ENCODE results near the gene GDPD2. TPM values are rescaled to one million over a fixed set of nuclear protein-coding genes. Genes with fewer than 3 reads are reported as not detected.
"Not testable (repeated sequence)": the region's sequence is repeated elsewhere in the genome, so short reads cannot be mapped to it uniquely, and the experiment has no call there.

Gene GDPD2, protein sequence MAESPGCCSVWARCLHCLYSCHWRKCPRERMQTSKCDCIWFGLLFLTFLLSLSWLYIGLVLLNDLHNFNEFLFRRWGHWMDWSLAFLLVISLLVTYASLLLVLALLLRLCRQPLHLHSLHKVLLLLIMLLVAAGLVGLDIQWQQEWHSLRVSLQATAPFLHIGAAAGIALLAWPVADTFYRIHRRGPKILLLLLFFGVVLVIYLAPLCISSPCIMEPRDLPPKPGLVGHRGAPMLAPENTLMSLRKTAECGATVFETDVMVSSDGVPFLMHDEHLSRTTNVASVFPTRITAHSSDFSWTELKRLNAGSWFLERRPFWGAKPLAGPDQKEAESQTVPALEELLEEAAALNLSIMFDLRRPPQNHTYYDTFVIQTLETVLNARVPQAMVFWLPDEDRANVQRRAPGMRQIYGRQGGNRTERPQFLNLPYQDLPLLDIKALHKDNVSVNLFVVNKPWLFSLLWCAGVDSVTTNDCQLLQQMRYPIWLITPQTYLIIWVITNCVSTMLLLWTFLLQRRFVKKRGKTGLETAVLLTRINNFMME
- not detected for polyA plus RNA-seq

DNA sequence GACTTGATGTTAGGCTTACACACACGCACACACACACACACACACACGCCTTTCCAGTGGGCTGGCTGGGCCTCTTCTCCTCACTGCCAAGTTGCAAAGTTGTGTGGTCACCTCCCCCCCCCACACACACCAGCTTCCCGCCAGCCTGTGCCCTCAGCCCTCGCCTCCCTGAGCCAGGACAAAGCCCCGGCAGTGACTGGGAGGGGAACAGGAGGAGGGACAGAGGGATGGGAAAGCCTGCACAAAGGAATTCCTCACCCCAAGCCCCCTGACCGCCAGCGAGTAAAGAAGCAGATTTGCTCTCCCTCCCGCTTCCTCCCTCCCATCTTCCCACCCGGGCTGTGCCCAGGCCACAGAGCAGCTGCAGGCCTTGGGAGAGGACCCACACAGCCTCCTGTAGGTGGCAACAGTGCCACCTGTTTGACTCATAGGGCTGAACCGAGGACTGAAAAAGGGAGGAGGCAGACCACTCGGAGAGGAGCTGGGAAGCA is at the start of gene GDPD2:
Gene GDPD2, plus strand, starts transcription at position 464 of the 491 bp plus-strand sequence. CDS start 1,671 bp downstream, outside the sequence.
- Mint-ChIP-seq H3K36me3 (peaks cover 1% of the 10 kb centered on the region), H3K9me3 (no peaks in the 10 kb centered on the region), H3K4me3 (no peak within 1 kb of the TSS), H3K4me1 (no peaks in the 10 kb centered on the region), H3K27me3 (no peaks in the 10 kb centered on the region), H3K27ac (no peak within 1 kb of the TSS)

DNA sequence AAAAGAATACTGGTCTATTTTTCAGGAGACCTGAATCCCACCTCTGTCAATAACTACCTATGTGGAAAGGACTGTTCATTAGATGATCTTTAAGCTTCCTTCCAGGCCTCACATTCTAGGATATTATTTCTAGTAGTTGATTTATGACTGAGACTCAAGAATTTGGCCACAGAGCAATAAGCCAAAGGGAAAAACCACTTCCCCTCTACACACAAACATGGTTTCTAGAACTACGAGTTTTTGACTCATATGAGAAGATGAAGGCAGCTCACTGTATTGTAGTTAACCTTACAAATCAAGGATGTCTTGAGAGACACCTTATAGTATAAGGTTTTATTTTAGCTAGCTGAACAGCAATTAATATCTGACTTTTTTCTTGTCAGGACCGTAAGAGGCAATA is 36.9 kb upstream of the GDPD2 start:
- no peaks in the 10 kb centered on the region for H3K4me1 Mint-ChIP-seq
- H3K27me3 Mint-ChIP-seq: no peaks in the 10 kb centered on the region
- no peak overlapping the region for H3K27ac Mint-ChIP-seq
- H3K36me3 Mint-ChIP-seq: no peaks in the 10 kb centered on the region
- H3K9me3 Mint-ChIP-seq: peaks cover 0 to 8% (median 0%) of the 10 kb centered on the region in 3 donors
- no peak overlapping the region for H3K4me3 Mint-ChIP-seq

DNA sequence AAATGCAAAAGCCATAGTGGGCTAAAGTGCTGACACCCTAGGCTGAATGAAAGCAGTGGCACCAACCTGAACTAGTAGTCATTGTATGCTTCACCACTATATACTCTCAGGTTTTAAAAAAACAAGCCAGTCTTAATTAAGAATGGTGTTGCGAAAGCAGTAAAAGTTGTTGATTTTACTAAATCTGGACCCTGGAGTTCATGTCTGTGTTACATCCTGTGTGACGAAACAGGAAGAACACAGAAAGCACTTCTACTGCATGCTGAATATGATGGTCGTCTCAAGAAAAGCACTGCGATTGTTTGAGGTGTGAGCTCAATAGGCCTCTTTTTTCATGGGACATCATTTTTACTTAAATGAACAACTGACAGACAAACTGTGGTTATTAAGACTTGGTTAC is 24.2 kb upstream of the GDPD2 start:
- Mint-ChIP-seq H3K36me3 (no peaks in the 10 kb centered on the region), H3K27ac (peak overlapping the region in 1 of 3 donors; percentile 48), H3K27me3 (peaks cover 4% of the 10 kb centered on the region), H3K9me3 (no peaks in the 10 kb centered on the region), H3K4me1 (peaks cover 0 to 2% (median 0%) of the 10 kb centered on the region in 3 donors), H3K4me3 (no peak overlapping the region)

DNA sequence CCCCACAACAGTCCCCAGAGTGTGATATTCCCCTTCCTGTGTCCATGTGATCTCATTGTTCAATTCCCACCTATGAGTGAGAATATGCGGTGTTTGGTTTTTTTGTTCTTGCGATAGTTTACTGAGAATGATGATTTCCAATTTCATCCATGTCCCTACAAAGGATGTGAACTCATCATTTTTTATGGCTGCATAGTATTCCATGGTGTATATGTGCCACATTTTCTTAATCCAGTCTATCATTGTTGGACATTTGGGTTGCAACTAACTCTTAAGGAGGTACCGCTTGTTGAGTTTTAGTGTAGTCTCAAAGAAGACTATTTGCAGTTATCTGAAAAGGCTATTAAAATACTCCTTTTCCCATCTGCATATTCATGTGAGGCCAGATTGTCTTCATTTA is 22.9 kb upstream of the GDPD2 start:
- H3K27ac Mint-ChIP-seq: peak overlapping the region in 1 of 3 donors; percentile 7
- not testable (repeated sequence) for H3K9me3 Mint-ChIP-seq, H3K4me1 Mint-ChIP-seq, H3K27me3 Mint-ChIP-seq, H3K36me3 Mint-ChIP-seq, H3K4me3 Mint-ChIP-seq

DNA sequence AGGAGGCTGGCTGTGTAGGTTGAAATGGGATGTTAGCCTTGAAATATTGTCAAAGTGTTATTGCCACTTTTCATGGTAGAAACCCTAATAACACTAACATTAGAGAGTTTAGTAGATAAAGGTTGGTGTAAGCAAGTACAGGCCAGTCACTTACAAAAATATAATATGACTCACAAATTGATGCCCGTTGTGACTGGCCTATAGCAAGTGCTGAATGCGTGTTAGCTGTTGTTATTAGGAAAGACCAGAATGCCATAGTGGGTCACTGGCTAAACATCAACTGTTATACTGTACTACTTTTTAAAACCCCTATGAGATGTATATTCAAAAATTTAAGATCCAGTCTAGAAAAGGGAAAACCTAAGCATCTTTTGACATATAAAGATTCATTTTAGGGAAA is 20.4 kb upstream of the GDPD2 start:
- no peaks in the 10 kb centered on the region for H3K27me3 Mint-ChIP-seq
- no peak overlapping the region for H3K27ac Mint-ChIP-seq
- no peaks in the 10 kb centered on the region for H3K36me3 Mint-ChIP-seq
- H3K4me1 Mint-ChIP-seq: peaks cover 0 to 2% (median 0%) of the 10 kb centered on the region in 3 donors
- H3K4me3 Mint-ChIP-seq: no peak overlapping the region
- no peaks in the 10 kb centered on the region for H3K9me3 Mint-ChIP-seq

DNA sequence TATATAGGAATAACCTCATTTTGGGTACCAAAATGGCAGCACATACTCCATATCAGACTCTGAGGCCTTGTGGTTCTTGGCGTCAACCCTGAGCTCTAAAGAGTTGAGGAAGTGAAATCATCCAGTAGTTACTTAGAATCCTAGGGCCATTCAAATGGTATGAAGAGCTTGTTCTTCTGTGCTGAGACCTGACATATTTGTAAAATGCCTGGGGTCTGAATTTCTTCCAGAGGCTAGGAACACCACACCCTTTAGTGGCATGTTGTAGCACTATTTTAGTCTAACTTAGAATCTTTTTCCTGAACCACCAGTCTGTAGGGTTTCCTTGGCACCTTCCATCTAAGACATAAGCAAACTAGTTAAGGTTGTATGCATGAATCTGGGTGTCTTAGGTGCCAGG is 18.1 kb upstream of the GDPD2 start:
- no peaks in the 10 kb centered on the region for H3K36me3 Mint-ChIP-seq
- peaks cover 2% of the 10 kb centered on the region for H3K27me3 Mint-ChIP-seq
- H3K4me1 Mint-ChIP-seq: no peaks in the 10 kb centered on the region

DNA sequence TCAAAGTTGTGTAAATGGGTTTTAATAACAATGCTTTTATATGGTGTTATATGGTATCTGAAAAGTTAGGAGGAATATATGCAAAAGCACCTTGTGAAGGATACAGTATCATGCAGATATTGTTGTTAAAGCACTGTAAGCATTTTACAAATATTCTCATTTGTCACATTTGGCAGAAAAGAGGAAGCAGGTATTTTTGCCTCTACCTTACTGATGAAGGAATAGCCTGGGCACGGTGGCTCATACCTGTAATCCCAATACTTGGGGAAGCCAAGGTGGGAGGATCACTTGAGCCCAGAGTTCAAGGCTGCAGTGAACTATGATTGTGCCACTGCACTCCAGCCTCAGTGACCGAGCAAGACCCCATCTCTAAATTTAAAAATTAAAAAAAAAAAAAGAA is 12.2 kb upstream of the GDPD2 start:
- Mint-ChIP-seq H3K27ac (no peak overlapping the region), H3K4me3 (no peak overlapping the region), H3K9me3 (no peaks in the 10 kb centered on the region), H3K4me1 (peaks cover 0 to 4% (median 0%) of the 10 kb centered on the region in 3 donors), H3K36me3 (no peaks in the 10 kb centered on the region), H3K27me3 (peaks cover 2% of the 10 kb centered on the region)

More for the DNA sequence above, 18.1 kb upstream of the GDPD2 start:
- Mint-ChIP-seq H3K4me3 (no peak overlapping the region), H3K27ac (no peak overlapping the region), H3K9me3 (no peaks in the 10 kb centered on the region)

DNA sequence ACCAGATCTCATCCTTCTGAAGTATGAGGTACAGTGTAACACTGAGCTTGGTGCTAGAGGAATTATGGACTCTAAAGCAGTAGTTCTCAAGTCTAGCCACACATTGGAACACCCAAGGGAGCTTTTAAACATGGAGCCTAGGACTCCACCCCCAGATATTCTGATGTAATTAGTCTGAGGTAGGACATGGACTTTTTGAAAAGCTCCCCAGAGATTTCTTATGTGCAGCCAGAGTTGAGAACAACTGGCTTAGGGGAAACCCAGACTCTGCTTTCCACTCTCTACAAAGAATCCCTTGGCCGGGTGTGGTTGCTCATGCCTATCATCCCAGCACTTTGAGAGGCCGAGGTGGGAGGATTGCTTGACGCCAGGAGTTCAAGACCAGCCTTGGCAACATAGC is 11.6 kb upstream of the GDPD2 start:
- H3K9me3 Mint-ChIP-seq: no peaks in the 10 kb centered on the region
- H3K36me3 Mint-ChIP-seq: no peaks in the 10 kb centered on the region
- peaks cover 0 to 4% (median 0%) of the 10 kb centered on the region in 3 donors for H3K4me1 Mint-ChIP-seq
- H3K4me3 Mint-ChIP-seq: peak overlapping the region in 1 of 4 donors; percentile 27
- peaks cover 2% of the 10 kb centered on the region for H3K27me3 Mint-ChIP-seq
- no peak overlapping the region for H3K27ac Mint-ChIP-seq

DNA sequence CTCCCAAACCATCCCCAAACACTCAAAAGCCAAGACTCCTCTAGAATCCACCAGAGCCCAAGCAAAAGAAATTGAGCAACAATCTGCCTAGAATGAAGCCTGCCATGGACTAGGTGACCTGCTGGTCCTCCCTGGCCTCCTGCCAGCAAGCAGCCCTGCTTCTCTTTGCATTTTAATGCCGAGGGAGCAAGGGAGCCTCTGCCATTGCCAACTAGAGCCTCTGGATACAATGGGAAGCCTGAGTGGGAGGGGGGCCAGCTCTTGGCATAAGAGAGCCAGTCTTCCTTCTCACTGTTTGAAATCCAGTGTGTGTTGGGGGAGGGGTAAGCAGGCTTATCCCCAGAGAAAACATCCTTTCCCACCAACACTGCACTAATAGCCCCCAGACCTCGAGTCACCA is 1.5 kb upstream of the GDPD2 start:
- H3K9me3 Mint-ChIP-seq: no peaks in the 10 kb centered on the region
- peaks cover 1% of the 10 kb centered on the region for H3K36me3 Mint-ChIP-seq
- H3K4me3 Mint-ChIP-seq: peak overlapping the region in 1 of 4 donors; percentile 9
- H3K27ac Mint-ChIP-seq: no peak overlapping the region
- no peaks in the 10 kb centered on the region for H3K27me3 Mint-ChIP-seq
- no peaks in the 10 kb centered on the region for H3K4me1 Mint-ChIP-seq

DNA sequence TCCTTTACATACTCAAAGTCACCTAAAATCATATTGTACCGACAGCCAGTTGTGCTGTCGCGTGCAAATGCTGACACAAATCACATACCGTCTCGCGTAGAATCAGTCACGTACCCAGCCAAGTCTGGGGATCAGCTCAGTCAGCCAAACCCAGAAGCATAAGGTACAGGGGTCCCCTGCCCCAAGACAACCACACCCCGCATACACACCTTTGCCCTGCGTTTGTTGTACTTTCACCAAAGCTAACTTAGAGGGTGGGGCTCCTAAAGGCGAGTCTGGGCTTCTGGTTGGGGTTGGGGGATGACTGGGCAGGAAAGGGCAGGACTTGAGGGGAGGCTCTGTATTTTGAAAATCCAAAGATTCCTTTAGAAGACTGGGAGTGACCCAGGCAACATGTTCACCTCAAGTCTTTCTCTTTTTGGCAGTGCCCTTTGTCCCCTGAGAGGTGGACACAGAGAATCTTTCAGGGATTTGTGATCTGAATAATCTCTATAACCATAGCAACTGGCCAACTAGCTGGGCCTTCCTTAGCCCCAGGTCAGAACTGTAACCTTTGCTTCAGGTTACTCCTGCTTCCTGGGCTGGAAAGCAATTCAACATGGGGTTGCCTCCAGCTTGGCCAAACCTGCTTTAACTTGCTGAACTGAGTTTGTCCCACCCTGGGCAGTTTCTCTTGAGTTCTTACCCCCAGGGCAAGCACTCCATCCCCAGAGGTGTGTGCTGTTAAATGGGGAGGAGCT is 992 bp downstream of the GDPD2 start:
- Mint-ChIP-seq H3K9me3 (no peaks in the 10 kb centered on the region), H3K27ac (no peak overlapping the region), H3K36me3 (peaks cover 1% of the 10 kb centered on the region), H3K4me1 (no peaks in the 10 kb centered on the region), H3K27me3 (no peaks in the 10 kb centered on the region), H3K4me3 (no peak overlapping the region)

DNA sequence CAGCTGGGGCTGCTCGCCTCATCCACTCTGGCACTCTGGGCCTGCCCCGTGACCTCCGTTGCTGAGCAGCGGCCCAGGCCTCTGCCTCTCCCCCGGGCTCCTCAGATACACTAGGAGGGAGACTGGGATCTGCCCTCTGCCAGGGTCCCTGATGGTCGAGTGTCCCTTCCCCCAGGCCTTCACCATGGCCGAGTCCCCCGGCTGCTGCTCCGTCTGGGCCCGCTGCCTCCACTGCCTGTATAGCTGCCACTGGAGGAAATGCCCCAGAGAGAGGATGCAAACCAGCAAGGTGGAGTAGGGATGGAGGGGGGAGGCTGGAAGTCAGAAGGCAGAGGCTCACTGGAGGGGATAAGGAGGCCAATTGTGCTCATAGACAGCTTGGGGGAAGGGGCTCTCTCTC is 1.7 kb downstream of the GDPD2 start:
- Mint-ChIP-seq H3K36me3 (peaks cover 1% of the 10 kb centered on the region), H3K27ac (no peak overlapping the region), H3K4me1 (no peaks in the 10 kb centered on the region), H3K9me3 (no peaks in the 10 kb centered on the region), H3K27me3 (no peaks in the 10 kb centered on the region), H3K4me3 (no peak overlapping the region)

DNA sequence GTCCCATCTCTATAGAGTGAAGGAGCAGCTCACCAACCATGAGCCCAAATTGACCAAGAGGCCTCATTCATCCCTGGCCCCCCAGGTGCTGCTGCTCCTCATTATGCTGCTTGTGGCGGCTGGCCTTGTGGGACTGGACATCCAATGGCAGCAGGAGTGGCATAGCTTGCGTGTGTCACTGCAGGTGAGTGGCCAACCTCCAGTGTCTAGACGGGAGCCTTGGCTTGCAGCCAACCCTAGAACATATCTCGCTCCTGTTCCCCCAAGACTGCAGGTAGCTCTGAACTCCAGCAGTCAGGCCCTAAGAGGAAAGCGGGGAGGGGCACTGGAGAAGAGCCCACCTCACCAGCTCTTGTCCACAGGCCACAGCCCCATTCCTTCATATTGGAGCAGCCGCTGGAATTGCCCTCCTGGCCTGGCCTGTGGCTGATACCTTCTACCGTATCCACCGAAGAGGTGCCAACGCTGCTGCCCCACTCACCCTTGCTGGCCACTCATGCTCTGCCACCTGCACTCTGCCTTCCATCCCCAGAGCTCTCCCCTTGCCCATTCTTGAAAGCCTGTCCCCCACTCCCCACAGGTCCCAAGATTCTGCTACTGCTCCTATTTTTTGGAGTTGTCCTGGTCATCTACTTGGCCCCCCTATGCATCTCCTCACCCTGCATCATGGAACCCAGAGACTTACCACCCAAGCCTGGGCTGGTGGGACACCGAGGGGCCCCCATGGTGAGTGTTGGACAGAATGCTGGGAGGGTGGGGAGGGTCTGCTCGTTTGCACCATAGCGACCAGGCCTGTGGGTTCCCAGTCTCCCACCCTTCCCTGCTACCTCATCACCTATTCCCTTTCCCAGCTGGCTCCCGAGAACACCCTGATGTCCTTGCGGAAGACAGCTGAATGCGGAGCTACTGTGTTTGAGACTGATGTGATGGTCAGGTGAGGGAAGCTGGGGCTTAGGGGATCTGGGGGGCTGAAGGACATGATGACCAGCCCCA is 3.5 kb downstream of the GDPD2 start:
- Mint-ChIP-seq H3K4me1 (no peaks in the 10 kb centered on the region), H3K27ac (no peak overlapping the region), H3K9me3 (no peaks in the 10 kb centered on the region), H3K27me3 (no peaks in the 10 kb centered on the region), H3K36me3 (no peaks in the 10 kb centered on the region), H3K4me3 (no peak overlapping the region)

DNA sequence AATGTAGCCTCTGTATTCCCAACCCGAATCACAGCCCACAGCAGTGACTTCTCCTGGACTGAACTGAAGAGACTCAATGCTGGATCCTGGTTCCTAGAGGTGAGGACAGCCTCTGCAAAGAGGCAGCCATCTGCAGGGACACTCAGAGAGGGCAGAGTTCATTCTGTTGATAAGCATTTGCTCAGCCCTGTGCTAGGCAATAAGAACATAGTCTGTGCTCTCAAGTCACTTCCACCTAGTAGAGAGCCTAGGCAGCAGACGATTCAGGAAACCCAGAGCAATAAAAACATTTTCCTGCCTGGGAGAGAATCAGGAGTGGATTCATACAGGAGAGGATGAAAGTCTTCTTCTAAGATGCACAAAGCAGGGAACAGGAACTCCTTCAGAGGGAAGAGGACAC is 4.3 kb downstream of the GDPD2 start:
- no peaks in the 10 kb centered on the region for H3K4me1 Mint-ChIP-seq
- H3K4me3 Mint-ChIP-seq: peak overlapping the region in 1 of 4 donors; percentile 44
- H3K36me3 Mint-ChIP-seq: no peaks in the 10 kb centered on the region
- H3K27me3 Mint-ChIP-seq: no peaks in the 10 kb centered on the region
- H3K27ac Mint-ChIP-seq: no peak overlapping the region
- no peaks in the 10 kb centered on the region for H3K9me3 Mint-ChIP-seq

DNA sequence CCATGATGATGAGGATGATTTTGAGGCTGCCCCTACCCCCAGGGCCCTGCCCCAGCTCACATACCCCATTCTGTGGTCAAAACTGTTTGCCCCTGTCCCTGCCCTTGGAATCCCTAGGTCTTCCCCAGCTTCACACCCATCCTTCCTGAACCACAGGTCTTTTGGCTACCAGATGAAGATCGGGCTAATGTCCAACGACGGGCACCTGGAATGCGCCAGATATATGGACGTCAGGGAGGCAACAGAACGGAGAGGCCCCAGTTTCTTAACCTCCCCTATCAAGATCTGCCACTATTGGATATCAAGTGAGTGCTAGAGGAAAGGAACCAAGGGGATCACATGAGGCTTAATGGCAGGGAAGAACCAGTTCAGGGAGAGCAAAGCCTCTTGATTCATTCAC is 6.6 kb downstream of the GDPD2 start:
- H3K9me3 Mint-ChIP-seq: no peaks in the 10 kb centered on the region
- no peak overlapping the region for H3K27ac Mint-ChIP-seq
- peak overlapping the region in 1 of 4 donors; percentile 11 for H3K4me3 Mint-ChIP-seq
- H3K36me3 Mint-ChIP-seq: no peaks in the 10 kb centered on the region
- H3K4me1 Mint-ChIP-seq: peaks cover 0 to 6% (median 4%) of the 10 kb centered on the region in 3 donors
- H3K27me3 Mint-ChIP-seq: peaks cover 2% of the 10 kb centered on the region

All from IgD-negative memory B cell (primary cell).